Measurements from ENCODE around the gene REEP1. TPM values are rescaled to one million over a fixed set of nuclear protein-coding genes. Genes with fewer than 3 reads are reported as not detected.
A peak's percentile ranks its signal among the peaks of the same experiment; 100 is the strongest.

The REEP1 gene
- total RNA-seq, 1 experiment from 2014 or later: 0.31 TPM

GRCh38 chr2:86370579-86370978 is 33.2 kb upstream of the REEP1 start:
- peaks cover 4% of the 10 kb centered on the region for H3K4me1 ChIP-seq (replicated peaks; ENCODE audit: insufficient read depth)
- intact Hi-C loops (cut with micrococcal nuclease; ENCODE audit: unreplicated experiment): no loop called here
- no peak overlapping the region for H2AFZ ChIP-seq
- CTCF ChIA-PET: no interaction called here
- BruUV-seq (replicated peaks): no TSS peak
- TF ChIP-seq CTCF (conservative IDR thresholded peaks at IDR 0.05) (no peak; the same call in 1 of the 2 replicates), EZH2 (IDR thresholded peaks at IDR 0.05; ENCODE audit: low read depth) (no peak)
- H3K9me2 ChIP-seq (ENCODE audit: insufficient read depth): no peaks in the 10 kb centered on the region
- no peaks in the 10 kb centered on the region for H3F3A ChIP-seq (ENCODE audit: insufficient read depth, low read depth)
- no peaks in the 10 kb centered on the region for H3K79me2 ChIP-seq (ENCODE audit: low read depth)
- no peaks in the 10 kb centered on the region for H3K36me3 ChIP-seq (ENCODE audit: low read depth)
- no peak overlapping the region for H3K4me2 ChIP-seq
- H3K27ac ChIP-seq: no peak overlapping the region
- no peaks in the 10 kb centered on the region for H3K9me3 ChIP-seq (ENCODE audit: insufficient read depth, low read depth)
- DNase-seq: no peak
- H3K27me3 ChIP-seq (ENCODE audit: insufficient read depth, low read depth): no peaks in the 10 kb centered on the region
- POLR2A ChIA-PET (ENCODE audit: unreplicated experiment): no interaction called here
- no peak overlapping the region for H3K4me3 ChIP-seq
- H4K20me1 ChIP-seq (ENCODE audit: insufficient read depth): no peaks in the 10 kb centered on the region

- H3F3A ChIP-seq (ENCODE audit: insufficient read depth, low read depth): no peaks in the 10 kb centered on the region
- POLR2A ChIA-PET (ENCODE audit: unreplicated experiment): no interaction called here
- no peaks in the 10 kb centered on the region for H3K9me3 ChIP-seq (ENCODE audit: insufficient read depth, low read depth)
- peak; percentile 71 for TF ChIP-seq CTCF (conservative IDR thresholded peaks at IDR 0.05)
- TF ChIP-seq EZH2 (IDR thresholded peaks at IDR 0.05; ENCODE audit: low read depth): no peak
- H3K27me3 ChIP-seq (ENCODE audit: insufficient read depth, low read depth): no peaks in the 10 kb centered on the region
- no peaks in the 10 kb centered on the region for H3K79me2 ChIP-seq (ENCODE audit: low read depth)
- peaks cover 4% of the 10 kb centered on the region for H3K4me1 ChIP-seq (replicated peaks; ENCODE audit: insufficient read depth)
- H3K4me3 ChIP-seq: peak overlapping the region; percentile 44; the same call in 1 of the 2 replicates
- no peaks in the 10 kb centered on the region for H3K36me3 ChIP-seq (ENCODE audit: low read depth)
- CTCF ChIA-PET: interaction anchor here (0.6 to 0.7 kb wide), 2 partner anchors 20 to 247 kb away, joined by 3 to 7 read pairs; no protein-coding TSS in a partner anchor
- H2AFZ ChIP-seq: peak overlapping the region; percentile 54; the same call in 1 of the 2 replicates
- DNase-seq: peak; percentile 36 to 44
- no peaks in the 10 kb centered on the region for H3K9me2 ChIP-seq (ENCODE audit: insufficient read depth)
- no peaks in the 10 kb centered on the region for H4K20me1 ChIP-seq (ENCODE audit: insufficient read depth)
- peak overlapping the region; percentile 77 for H3K4me2 ChIP-seq
- H3K27ac ChIP-seq: no peak overlapping the region
- BruUV-seq (replicated peaks): no TSS peak
- intact Hi-C loops (cut with micrococcal nuclease; ENCODE audit: unreplicated experiment): loop anchor here (1.0 to 5.0 kb wide), 2 partner anchors 74 to 147 kb away; partner anchors contain the start of gene KDM3A
These were observed 30.9 kb upstream of the REEP1 start for GRCh38 chr2:86368161-86368824.

GRCh38 chr2:86367499-86367777 is 30.0 kb upstream of the REEP1 start:
- H3K4me2 ChIP-seq: no peak overlapping the region
- TF ChIP-seq EZH2 (IDR thresholded peaks at IDR 0.05; ENCODE audit: low read depth): no peak
- no peak for TF ChIP-seq CTCF (conservative IDR thresholded peaks at IDR 0.05)
- ChIA-PET POLR2A (ENCODE audit: unreplicated experiment) (no interaction called here), CTCF (interaction anchor here (0.7 kb wide), 1 partner anchor 246 kb away, joined by 3 read pairs; no protein-coding TSS in a partner anchor)
- no peaks in the 10 kb centered on the region for H3K9me3 ChIP-seq (ENCODE audit: insufficient read depth, low read depth)
- no peaks in the 10 kb centered on the region for H3K36me3 ChIP-seq (ENCODE audit: low read depth)
- H3K79me2 ChIP-seq (ENCODE audit: low read depth): no peaks in the 10 kb centered on the region
- no peak overlapping the region for H2AFZ ChIP-seq
- H3K4me3 ChIP-seq: no peak overlapping the region
- H3K4me1 ChIP-seq (replicated peaks; ENCODE audit: insufficient read depth): peaks cover 4% of the 10 kb centered on the region
- BruUV-seq (replicated peaks): no TSS peak
- no peaks in the 10 kb centered on the region for H3K9me2 ChIP-seq (ENCODE audit: insufficient read depth)
- DNase-seq: no peak
- H3K27me3 ChIP-seq (ENCODE audit: insufficient read depth, low read depth): no peaks in the 10 kb centered on the region
- H3F3A ChIP-seq (ENCODE audit: insufficient read depth, low read depth): no peaks in the 10 kb centered on the region
- H4K20me1 ChIP-seq (ENCODE audit: insufficient read depth): no peaks in the 10 kb centered on the region
- intact Hi-C loops (cut with micrococcal nuclease; ENCODE audit: unreplicated experiment): loop anchor here (5.0 kb wide), 1 partner anchor 75 kb away; the partner anchor contains the start of gene KDM3A
- no peak overlapping the region for H3K27ac ChIP-seq

All from PC-9 (cell line).